ENCODE data around the gene DDX24.

GRCh38 chr14:94021001-94021400, 60.0 kb downstream of the DDX24 start:
- TF ChIP-seq CTCF (IDR thresholded peaks at IDR 0.05): no peak
- no peak for TF ChIP-seq POLR2A (IDR thresholded peaks at IDR 0.05)

Data from adrenal gland (tissue), 5 donors.